ENCODE measurements around the gene RIN1. TPM values are rescaled to one million over a fixed set of nuclear protein-coding genes. Genes with fewer than 3 reads are reported as not detected.
"Not testable (repeated sequence)": the region's sequence is repeated elsewhere in the genome, so short reads cannot be mapped to it uniquely, and the experiment has no call there.

RIN1 gene
- total RNA-seq, 4 donors from 2014 or later: 3.8 to 9.3 (median 4.7) TPM

GRCh38 chr11:66312549-66313320, 23.5 kb downstream of the RIN1 start:
- 0% methylated on average over 1 to 10 of the region's 52 CpGs for WGBS, 2 donors (ENCODE audit: low coverage in 1 of 2)
- H3K4me1 ChIP-seq: peaks cover 0 to 60% (median 22%) of the 10 kb centered on the region in 3 donors
- H3K9me3 ChIP-seq: no peaks in the 10 kb centered on the region
- peak overlapping the region; percentile 33 to 55 for H3K4me3 ChIP-seq
- H3K27me3 ChIP-seq: peaks cover 10% of the 10 kb centered on the region
- TF ChIP-seq POLR2AphosphoS5 (IDR thresholded peaks at IDR 0.05) (peak; percentile 29), EP300 (IDR thresholded peaks at IDR 0.05) (no peak), CTCF (IDR thresholded peaks at IDR 0.05) (peak in 1 of 4 experiments; percentile 7), POLR2A (IDR thresholded peaks at IDR 0.05) (peak; percentile 45 to 57)
- H3K36me3 ChIP-seq: no peaks in the 10 kb centered on the region
- peak; percentile 89 for ATAC-seq
- peak overlapping the region; percentile 47 to 96 (median 92) for H3K27ac ChIP-seq

- Histone ChIP-seq H3K4me1 (peaks cover 0 to 53% (median 15%) of the 10 kb centered on the region in 3 donors), H3K27ac (peak overlapping the region; percentile 47 to 96 (median 92)), H3K36me3 (no peaks in the 10 kb centered on the region), H3K4me3 (peak overlapping the region; percentile 33 to 55), H3K9me3 (no peaks in the 10 kb centered on the region), H3K27me3 (peaks cover 10% of the 10 kb centered on the region)
- ATAC-seq: peak; percentile 84
- WGBS, 2 donors (ENCODE audit: low coverage in 1 of 2): 0% methylated on average over 3 to 4 of the region's 44 CpGs
- no peak for TF ChIP-seq POLR2AphosphoS5 (IDR thresholded peaks at IDR 0.05)
- TF ChIP-seq POLR2A (IDR thresholded peaks at IDR 0.05): no peak
- peak in 3 of 4 experiments; percentile 45 to 96 (median 90) for TF ChIP-seq CTCF (IDR thresholded peaks at IDR 0.05)
- no peak for TF ChIP-seq EP300 (IDR thresholded peaks at IDR 0.05)
These were observed 24.2 kb downstream of the RIN1 start for GRCh38 chr11:66311965-66312548.

- no peaks in the 10 kb centered on the region for H3K36me3 ChIP-seq
- H3K4me3 ChIP-seq: peak overlapping the region; percentile 33 to 55
- 0% methylated on average over 1 of the region's 26 CpGs; no CpG with 5 or more reads in 1 of the 2 donors for WGBS, 2 donors (ENCODE audit: low coverage in 1 of 2)
- ATAC-seq: no peak
- H3K27me3 ChIP-seq: peaks cover 4% of the 10 kb centered on the region
- peaks cover 0 to 47% (median 12%) of the 10 kb centered on the region in 3 donors for H3K4me1 ChIP-seq
- peak overlapping the region in 3 of 4 donors; percentile 91 to 96 (median 92) for H3K27ac ChIP-seq
- no peaks in the 10 kb centered on the region for H3K9me3 ChIP-seq
- TF ChIP-seq POLR2AphosphoS5 (IDR thresholded peaks at IDR 0.05) (no peak), CTCF (IDR thresholded peaks at IDR 0.05) (peak in 1 of 4 experiments; percentile 96), EP300 (IDR thresholded peaks at IDR 0.05) (no peak), POLR2A (IDR thresholded peaks at IDR 0.05) (no peak)
These were observed 24.7 kb downstream of the RIN1 start for GRCh38 chr11:66311470-66311964.

GRCh38 chr11:66310803-66311440, 25.3 kb downstream of the RIN1 start:
- WGBS, 2 donors (ENCODE audit: low coverage in 1 of 2): 86 to 100% methylated on average over 2 to 15 of the region's 18 CpGs

GRCh38 chr11:66310324-66310723, 25.9 kb downstream of the RIN1 start:
- peaks cover 0 to 36% (median 12%) of the 10 kb centered on the region in 3 donors for H3K4me1 ChIP-seq
- no peak overlapping the region for H3K4me3 ChIP-seq
- H3K36me3 ChIP-seq: no peaks in the 10 kb centered on the region
- no peaks in the 10 kb centered on the region for H3K27me3 ChIP-seq
- H3K9me3 ChIP-seq: no peaks in the 10 kb centered on the region
- no peak overlapping the region for H3K27ac ChIP-seq
- TF ChIP-seq POLR2A (IDR thresholded peaks at IDR 0.05) (no peak), CTCF (IDR thresholded peaks at IDR 0.05) (no peak), POLR2AphosphoS5 (IDR thresholded peaks at IDR 0.05) (no peak), EP300 (IDR thresholded peaks at IDR 0.05) (no peak)
- 68 to 100% methylated on average over 1 to 8 of the region's 8 CpGs for whole genome bisulfite sequencing, 2 donors (ENCODE audit: low coverage in 1 of 2)
- ATAC-seq: no peak

More at GRCh38 chr11:66310803-66311440, 25.3 kb downstream of the RIN1 start:
- not testable (repeated sequence) for H3K4me3 ChIP-seq, H3K27me3 ChIP-seq, ATAC-seq, H3K36me3 ChIP-seq, H3K9me3 ChIP-seq
- Histone ChIP-seq H3K27ac (peak overlapping the region in 1 of 4 donors; percentile 91), H3K4me1 (peaks cover 0 to 42% (median 12%) of the 10 kb centered on the region in 3 donors)
